NOMO-1 treated with DMSO at 0.1 percent for 48 hours (cell line): ENCODE measurements around the gene PTPN23.

ENCODE experiments used
- DNase-seq: peaks from one replicate; lab custom pipeline; 2025; ENCODE audit not compliant: unreplicated experiment; lab: John Stamatoyannopoulos, UW

Gene PTPN23

GRCh38 chr3:47370887-47371697 lies 9.7 kb upstream of the PTPN23 start:
- peak; percentile 3 for DNase-seq

GRCh38 chr3:47374587-47374986 lies 6.2 kb upstream of the PTPN23 start:
- no peak for DNase-seq

GRCh38 chr3:47376393-47376792 lies 4.4 kb upstream of the PTPN23 start:
- no peak for DNase-seq

GRCh38 chr3:47377186-47377585 lies 3.6 kb upstream of the PTPN23 start:
- DNase-seq = peak; percentile 70

GRCh38 chr3:47378869-47379268 lies 2.0 kb upstream of the PTPN23 start:
- DNase-seq = no peak

GRCh38 chr3:47379411-47379899 lies 1.4 kb upstream of the PTPN23 start:
- DNase-seq = no peak

- peak; percentile 9 for DNase-seq
Observed at GRCh38 chr3:47380026-47380600, 708 bp upstream of the PTPN23 start.

- DNase-seq = peak; percentile 85
Observed at GRCh38 chr3:47381317-47382157, 716 bp downstream of the PTPN23 start.

DNA sequence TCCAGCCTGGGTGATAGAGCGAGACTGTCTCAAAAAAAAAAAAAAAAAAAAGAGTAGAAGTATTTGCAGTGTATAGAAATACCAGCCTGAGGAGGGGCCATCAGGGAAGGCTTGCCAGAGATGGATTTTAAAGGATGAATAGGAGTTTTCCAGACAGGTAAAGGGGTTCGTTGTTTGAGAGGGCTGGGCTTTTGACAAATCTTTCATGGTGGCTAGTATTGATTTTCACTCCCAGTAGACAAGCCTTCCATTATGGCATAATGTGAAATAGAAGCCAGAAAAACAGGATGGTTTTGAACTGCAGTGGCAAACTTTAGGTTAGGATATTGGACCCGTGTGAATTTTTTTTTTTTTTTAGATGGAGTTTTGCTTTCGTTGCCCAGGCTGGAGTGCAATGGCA lies 3.6 kb downstream of the PTPN23 start:
- DNase-seq = no peak

DNA sequence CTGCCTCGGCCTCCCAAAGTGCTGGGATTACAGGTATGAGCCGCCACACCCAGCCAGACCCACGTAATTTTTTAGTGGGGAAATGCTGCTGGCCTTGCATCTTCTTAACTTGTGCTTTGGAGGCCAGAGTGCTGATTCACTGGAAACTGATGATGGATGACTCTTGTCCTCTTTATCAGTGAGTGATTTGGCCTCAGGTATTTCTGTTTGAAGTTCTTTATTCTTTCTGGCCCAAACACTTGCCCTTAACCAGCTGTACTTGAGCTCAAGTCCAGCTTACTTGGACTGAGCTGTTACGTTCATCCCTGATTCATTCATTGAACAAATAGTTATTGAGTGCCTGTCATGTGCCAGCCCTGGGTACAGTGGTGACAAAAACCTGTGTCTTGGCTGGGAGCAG lies 4.2 kb downstream of the PTPN23 start:
- DNase-seq = no peak

- no peak for DNase-seq
Observed at GRCh38 chr3:47385796-47386195, 5.0 kb downstream of the PTPN23 start.

GRCh38 chr3:47392933-47393332 lies 12.1 kb downstream of the PTPN23 start:
- DNase-seq = no peak

DNA sequence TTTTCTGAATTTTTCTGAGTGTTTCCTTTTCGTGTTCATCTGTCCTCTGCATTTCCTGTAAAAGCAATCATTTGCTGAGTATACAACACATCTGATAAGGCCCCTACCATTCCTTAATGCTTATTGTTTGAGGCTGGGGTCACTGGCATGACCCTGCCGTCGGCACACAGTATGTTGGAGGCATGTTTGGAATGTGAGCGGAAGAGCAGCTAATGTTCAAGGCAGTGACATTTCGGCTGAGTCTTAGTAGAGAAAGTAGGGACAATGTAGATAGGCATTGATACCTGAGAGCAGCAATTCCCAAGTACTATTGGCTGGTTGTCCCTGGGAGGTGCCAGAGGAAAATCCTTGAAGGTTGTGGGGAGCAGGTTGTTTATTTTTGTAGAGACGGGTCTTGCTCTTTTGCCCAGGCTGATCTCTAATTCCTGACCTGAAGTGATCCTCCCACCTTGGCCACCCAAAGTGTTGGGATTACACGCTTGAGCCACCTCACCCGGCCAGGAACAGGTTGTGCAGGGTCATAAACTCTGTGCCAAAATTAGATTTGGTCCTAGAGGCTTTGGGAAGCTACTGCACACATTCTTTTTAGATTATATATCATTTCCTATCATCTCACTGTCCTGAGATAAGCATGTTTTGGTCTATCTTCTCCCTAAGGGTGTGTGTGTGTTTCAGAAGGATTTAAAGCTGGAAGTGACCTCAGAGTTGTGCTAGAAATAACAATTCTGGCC lies 13.5 kb downstream of the PTPN23 start:
- no peak for DNase-seq

DNA sequence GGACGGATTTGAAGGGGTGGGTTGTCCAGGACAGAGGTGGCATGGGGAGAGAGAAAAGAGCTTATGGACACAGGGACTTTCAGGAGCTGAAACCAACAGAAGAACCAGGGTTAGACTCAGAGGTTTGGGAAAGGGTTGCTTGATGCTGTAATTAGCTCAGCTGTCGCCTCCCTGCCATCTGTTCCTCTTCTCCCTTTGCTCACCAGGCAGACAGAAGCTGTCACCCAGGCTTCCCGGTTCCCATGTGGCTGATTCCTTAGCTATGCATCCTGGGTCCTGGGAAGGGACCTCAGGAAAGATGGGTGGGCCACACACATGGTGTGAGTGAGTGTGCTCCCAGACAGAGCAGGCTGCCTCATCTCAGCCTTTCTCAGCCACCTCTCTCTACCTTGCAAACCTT lies 14.1 kb downstream of the PTPN23 start:
- no peak for DNase-seq

DNA sequence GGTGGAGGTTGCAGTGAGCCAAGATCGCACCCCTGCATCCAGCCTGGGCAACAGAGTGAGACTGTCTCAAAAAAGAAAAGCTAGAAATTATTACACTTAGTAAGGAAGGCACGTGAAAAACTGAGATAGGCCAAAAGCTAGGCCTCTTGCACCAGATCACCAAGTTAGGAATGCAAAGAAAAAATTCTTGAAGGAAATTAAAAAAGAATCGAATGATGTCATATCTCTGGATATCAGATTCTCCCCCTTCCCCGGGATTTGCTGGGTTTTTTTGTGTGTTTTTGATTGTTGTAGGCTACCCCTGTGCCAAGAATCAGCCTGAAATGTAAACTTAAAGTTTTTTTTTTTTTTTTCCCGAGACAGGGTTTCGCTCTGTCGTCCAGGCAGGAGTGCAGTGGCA lies 17.4 kb downstream of the PTPN23 start:
- no peak for DNase-seq

DNA sequence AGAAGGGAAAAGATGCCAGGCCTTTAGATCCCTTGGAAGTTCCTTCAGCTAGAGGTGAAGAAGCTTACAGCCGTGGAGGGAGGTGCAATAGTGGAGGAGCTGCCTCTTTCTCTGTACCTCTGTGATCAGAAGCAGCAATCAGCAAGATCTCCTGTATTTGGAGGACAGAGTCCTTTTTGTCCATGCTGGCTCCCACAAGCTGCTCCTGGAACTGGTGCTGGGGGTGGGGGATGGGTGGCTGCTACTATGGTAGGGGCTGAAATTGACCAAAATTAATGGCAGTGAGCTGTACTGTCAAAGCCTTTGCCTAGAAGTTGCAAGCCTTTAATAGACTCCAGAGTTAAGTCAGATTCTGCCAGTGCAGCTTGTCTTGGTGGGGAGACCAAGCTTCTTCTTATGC lies 18.2 kb downstream of the PTPN23 start:
- DNase-seq = no peak

- DNase-seq = no peak
Observed at GRCh38 chr3:47399531-47400270, 18.9 kb downstream of the PTPN23 start.

- DNase-seq = no peak
Observed at GRCh38 chr3:47404431-47404876, 23.6 kb downstream of the PTPN23 start.

DNA sequence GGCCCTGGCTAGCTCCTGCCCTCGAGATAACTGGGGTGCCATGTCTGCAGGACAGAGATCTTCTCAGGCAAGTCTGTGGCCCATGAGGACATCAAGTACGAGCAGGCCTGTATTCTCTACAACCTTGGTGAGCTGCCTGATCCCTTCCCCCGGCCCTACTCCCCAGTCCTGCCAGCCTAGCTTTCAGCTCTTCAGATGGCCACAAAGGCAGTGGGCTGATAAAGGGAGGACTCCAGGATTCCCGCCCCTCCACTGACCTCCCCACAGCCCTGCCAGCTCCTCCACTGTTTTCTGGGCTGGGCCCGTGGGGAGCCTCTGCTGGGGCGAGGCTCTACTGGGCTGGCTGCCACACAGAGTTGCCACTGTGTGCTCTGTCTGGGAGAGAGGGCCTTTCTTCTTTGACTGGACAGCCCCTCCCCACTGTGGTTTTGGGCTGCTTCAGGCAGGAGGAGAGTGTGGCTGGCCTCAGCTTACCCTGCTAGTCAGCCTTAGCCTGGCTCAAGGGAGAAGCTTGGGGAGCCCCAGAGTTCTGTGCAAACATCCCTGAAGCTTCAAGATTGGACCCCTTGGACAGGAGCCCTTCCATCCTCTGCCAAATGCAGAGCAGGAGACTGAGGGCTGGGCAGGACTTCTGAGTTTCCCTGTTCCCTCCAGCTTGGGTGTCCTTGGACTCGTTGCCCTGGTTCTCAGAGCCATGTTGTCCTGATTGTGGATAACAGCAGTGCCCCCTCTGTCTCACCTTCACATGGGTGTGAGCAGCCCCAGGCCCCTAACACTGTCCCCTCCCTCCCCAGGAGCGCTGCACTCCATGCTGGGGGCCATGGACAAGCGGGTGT lies 24.4 kb downstream of the PTPN23 start:
- DNase-seq = no peak
